SK-N-SH (cell line): ENCODE data around the gene CASZ1. TPM values are rescaled to one million over a fixed set of nuclear protein-coding genes. Genes with fewer than 3 reads are reported as not detected.
A peak's percentile ranks its signal among the peaks of the same experiment; 100 is the strongest.

Experiments used
- CTCF ChIA-PET: fragments of 300-600, 350-600 bp; formaldehyde crosslinking; extraction: SDS; loops from one replicate; lab custom pipeline; 2021; lab: Yijun Ruan, JAX
- POLR2A ChIA-PET: fragments of 350-600 bp; sonication (Branson Sonifier 250); formaldehyde crosslinking; extraction: SDS; loops from one replicate; lab custom pipeline; 2020; ENCODE audit warnings: antibody characterized with exemption, inconsistent platforms; lab: Yijun Ruan, JAX
- DNase-seq: peaks from one replicate; pipeline ENCODE4 v3.0.0; 2012
- H2AFZ ChIP-seq: fragments of 200-600 bp; sonication (generic); 2 replicates; pipeline ENCODE4 v1.8.1; 2016; ENCODE audit warnings: antibody characterized with exemption, mild to moderate bottlenecking, low read depth
- H3F3A ChIP-seq: fragments of 200-600 bp; sonication (generic); replicated peaks from 2 replicates; pipeline ENCODE3; 2016; ENCODE audit warnings: antibody characterized with exemption, mild to moderate bottlenecking; ENCODE audit not compliant: insufficient read depth
- H3K27ac ChIP-seq, 2 experiments: fragments of 200-500 bp in 1 of 2; fragments of 200-600 bp in 1 of 2; sonication (Bioruptor generic) in 1 of 2; sonication (generic), shearing (Covaris generic) in 1 of 2; 2 replicates each; pipeline versions ENCODE4 v1.5.1 to v1.6.1; 2014 to 2016; ENCODE audit warnings: low read depth in 2 of 2, inconsistent platforms in 1 of 2, low read length in 1 of 2, mild to moderate bottlenecking in 1 of 2, mixed read lengths in 1 of 2
- H3K27me3 ChIP-seq: fragments of 200-600 bp; sonication (generic), shearing (Covaris generic); 2 replicates; pipeline ENCODE4 v1.6.1; 2016; ENCODE audit warnings: mixed run types; ENCODE audit not compliant: insufficient read depth
- H3K36me3 ChIP-seq, 2 experiments: fragments of 200-500 bp in 1 of 2; fragments of 200-600 bp in 1 of 2; sonication (Bioruptor generic) in 1 of 2; sonication (generic) in 1 of 2; replicated peaks in 1 of 2; 2 replicates each; pipeline versions ENCODE3 to v1.5.1; 2014 to 2016; ENCODE audit warnings: low read length in 1 of 2, mild to moderate bottlenecking in 1 of 2; ENCODE audit not compliant: insufficient read depth in 2 of 2, control insufficient read depth in 1 of 2
- H3K4me1 ChIP-seq, 2 experiments: fragments of 200-500 bp in 1 of 2; fragments of 200-600 bp in 1 of 2; sonication (Bioruptor generic) in 1 of 2; sonication (generic), shearing (Covaris generic) in 1 of 2; 2 replicates each; pipeline versions ENCODE4 v1.5.1 to v1.6.1; 2014 to 2016; ENCODE audit warnings: low read depth in 1 of 2, low read length in 1 of 2, mixed run types in 1 of 2; ENCODE audit not compliant: insufficient read depth in 2 of 2, control insufficient read depth in 1 of 2
- H3K4me2 ChIP-seq: fragments of 200-600 bp; sonication (generic), shearing (Covaris generic); 2 replicates; pipeline ENCODE4 v1.6.1; 2017; ENCODE audit warnings: mixed run types
- H3K4me3 ChIP-seq, 2 experiments: fragments of 200-500 bp in 1 of 2; fragments of 200-600 bp in 1 of 2; sonication (Bioruptor generic) in 1 of 2; sonication (generic), shearing (Covaris generic) in 1 of 2; 2 replicates each; pipeline versions ENCODE4 v1.5.1 to v1.8.1; 2014 to 2016; ENCODE audit warnings: low read depth in 2 of 2, inconsistent platforms in 1 of 2, low read length in 1 of 2, mild to moderate bottlenecking in 1 of 2, mixed read lengths in 1 of 2, moderate library complexity in 1 of 2
- H3K79me2 ChIP-seq: fragments of 200-600 bp; sonication (generic); 2 replicates; pipeline ENCODE4 v1.8.1; 2017; ENCODE audit warnings: mild to moderate bottlenecking; ENCODE audit not compliant: insufficient read depth
- H3K9ac ChIP-seq: fragments of 200-600 bp; sonication (generic); 2 replicates; pipeline ENCODE4 v1.6.1; 2017; ENCODE audit warnings: mixed run types
- H3K9me2 ChIP-seq: fragments of 200-600 bp; sonication (generic); 2 replicates; pipeline ENCODE4 v1.6.1; 2017; ENCODE audit warnings: mixed run types
- H3K9me3 ChIP-seq: fragments of 200-600 bp; sonication (generic); 2 replicates; pipeline ENCODE4 v1.6.1; 2017; ENCODE audit warnings: mixed run types, mild to moderate bottlenecking, moderate library complexity
- H4K20me1 ChIP-seq: fragments of 200-600 bp; sonication (generic); 2 replicates; pipeline ENCODE4 v1.6.1; 2017; ENCODE audit warnings: mild to moderate bottlenecking, mixed run types; ENCODE audit not compliant: insufficient read depth
- CHD2 ChIP-seq: fragments of 150-350 bp; IDR thresholded peaks from 2 replicates; pipeline ENCODE4 v1.6.1; 2018; ENCODE audit warnings: low read length; ENCODE audit not compliant: partially characterized antibody
- EP300 ChIP-seq, 2 experiments: IDR thresholded peaks; 2 replicates each; pipeline versions ENCODE4 v1.4.0 to v1.6.1; 2012; ENCODE audit warnings: borderline replicate concordance in 1 of 2, low read depth in 1 of 2, low read length in 1 of 2
- FOSL2 ChIP-seq: IDR thresholded peaks from 2 replicates; pipeline ENCODE4 v1.4.0; 2012; ENCODE audit warnings: low read depth, mild to moderate bottlenecking, moderate library complexity, borderline replicate concordance
- FOXJ3 ChIP-seq: sonication (generic); formaldehyde crosslinking; IDR thresholded peaks from 2 replicates; pipeline ENCODE4 v1.5.1; 2020; ENCODE audit warnings: mild to moderate bottlenecking, missing genetic modification reagents
- FOXM1 ChIP-seq: IDR thresholded peaks from 2 replicates; pipeline ENCODE4 v1.4.0; 2012; ENCODE audit warnings: low read depth, mild to moderate bottlenecking
- IRF3 ChIP-seq: fragments of 150-350 bp; IDR thresholded peaks from 2 replicates; pipeline ENCODE4 v1.6.1; 2016; ENCODE audit warnings: mild to moderate bottlenecking, low read depth, low read length
- JUND ChIP-seq: IDR thresholded peaks from 2 replicates; pipeline ENCODE4 v1.4.0; 2012
- MAX ChIP-seq: IDR thresholded peaks from 2 replicates; pipeline ENCODE4 v1.4.0; 2012; ENCODE audit warnings: low read depth
- MXI1 ChIP-seq: IDR thresholded peaks from 2 replicates; pipeline ENCODE4 v1.6.1; 2012; ENCODE audit warnings: mild to moderate bottlenecking, low read depth, low read length, improper control_type of control experiment
- NFIC ChIP-seq: IDR thresholded peaks from 2 replicates; pipeline ENCODE4 v1.4.0; 2012; ENCODE audit warnings: borderline replicate concordance
- POLR2AphosphoS5 ChIP-seq: IDR thresholded peaks from 2 replicates; pipeline ENCODE4 v1.6.1; 2012; ENCODE audit warnings: low read depth, low read length
- RAD21 ChIP-seq: IDR thresholded peaks from 2 replicates; pipeline ENCODE4 v1.6.1; 2012; ENCODE audit warnings: mild to moderate bottlenecking, low read length
- RCOR1 ChIP-seq: fragments of 150-350 bp; IDR thresholded peaks from 2 replicates; pipeline ENCODE4 v1.6.1; 2017; ENCODE audit warnings: antibody characterized with exemption, low read length
- REST ChIP-seq: IDR thresholded peaks from 2 replicates; pipeline ENCODE4 v1.6.1; 2012; ENCODE audit warnings: mild to moderate bottlenecking, low read depth, low read length, moderate library complexity
- RXRA ChIP-seq: IDR thresholded peaks from 2 replicates; pipeline ENCODE4 v1.4.0; 2012; ENCODE audit warnings: low read depth, mild to moderate bottlenecking, borderline replicate concordance
- SIN3A ChIP-seq: IDR thresholded peaks from 2 replicates; pipeline ENCODE4 v1.6.1; 2012; ENCODE audit warnings: low read depth, mild to moderate bottlenecking, low read length, moderate library complexity, borderline replicate concordance
- SMC3 ChIP-seq: IDR thresholded peaks from 2 replicates; pipeline ENCODE4 v1.6.1; 2012; ENCODE audit warnings: low read depth, low read length, improper control_type of control experiment
- TEAD4 ChIP-seq: IDR thresholded peaks from 2 replicates; pipeline ENCODE4 v1.4.0; 2012; ENCODE audit warnings: mild to moderate bottlenecking, borderline replicate concordance; ENCODE audit not compliant: insufficient read depth
- USF2 ChIP-seq: fragments of 150-350 bp; IDR thresholded peaks from 2 replicates; pipeline ENCODE4 v1.6.1; 2017; ENCODE audit warnings: antibody characterized with exemption, low read length, low read depth, borderline replicate concordance
- WGBS: methylation state at CpG from one replicate; pipeline ENCODE4 v1.1.6; 2017; ENCODE audit warnings: low lambda C conversion rate; 5-methylcytosine and 5-hydroxymethylcytosine counted together
- polyA plus RNA-seq, 3 experiments: library from polyadenylated mRNA; depleted of rRNA; stranded (reverse); fragments of >200 nt; gene quantifications; 2 replicates each; pipeline ENCODE4 v1.2.3, GENCODE V29; 2012

CASZ1 gene
- polyA plus RNA-seq, 1 of the 3 experiments (the other 2 are of a cell fraction), result 0.51 TPM

- no peaks in the 10 kb centered on the region for H3K9me2 ChIP-seq
- H3K4me1 ChIP-seq, result peaks cover 0 to 16% of the 10 kb centered on the region in 2 experiments; a peak in 1 of 4 replicates
- H3K4me2 ChIP-seq, result no peak overlapping the region
- POLR2A ChIA-PET, result no interaction called here
- no peak for DNase-seq
- no peaks in the 10 kb centered on the region for H3F3A ChIP-seq
- H3K27ac ChIP-seq, result no peak overlapping the region
- H3K27me3 ChIP-seq, result no peaks in the 10 kb centered on the region
- no peaks in the 10 kb centered on the region for H3K9me3 ChIP-seq
- H3K9ac ChIP-seq, result no peak overlapping the region
- H2AFZ ChIP-seq, result no peak overlapping the region
- no peaks in the 10 kb centered on the region for H3K36me3 ChIP-seq
- H3K4me3 ChIP-seq, result no peak overlapping the region
- no peaks in the 10 kb centered on the region for H4K20me1 ChIP-seq
- CTCF ChIA-PET, result interaction anchor here (0.7 kb wide), 1 partner anchor 261 kb away, joined by 3 read pairs; no protein-coding TSS in a partner anchor
- TF ChIP-seq REST, result peak; percentile 89
- no peak for TF ChIP-seq USF2
- no peaks in the 10 kb centered on the region for H3K79me2 ChIP-seq
- WGBS, result 87% methylated on average over 9 of the region's 32 CpGs
Observed at GRCh38 chr1:10648689-10649516, 147.5 kb downstream of the CASZ1 start.

- Histone ChIP-seq H3K4me2 (no peak overlapping the region), H3K9ac (no peak overlapping the region), H4K20me1 (no peaks in the 10 kb centered on the region), H3K27me3 (no peaks in the 10 kb centered on the region), H3K9me3 (no peaks in the 10 kb centered on the region), H3K4me1 (peaks cover 0 to 16% of the 10 kb centered on the region in 2 experiments; a peak in 1 of 4 replicates), H3K27ac (no peak overlapping the region), H3K79me2 (no peaks in the 10 kb centered on the region), H3F3A (no peaks in the 10 kb centered on the region), H3K4me3 (no peak overlapping the region), H3K36me3 (no peaks in the 10 kb centered on the region), H3K9me2 (no peaks in the 10 kb centered on the region), H2AFZ (no peak overlapping the region)
- DNase-seq, result no peak
- WGBS, result 90% methylated on average over 21 of the region's 38 CpGs
- POLR2A ChIA-PET, result no interaction called here
- CTCF ChIA-PET, result interaction anchor here (1.0 kb wide), 1 partner anchor 9 kb away, joined by 3 read pairs; no protein-coding TSS in a partner anchor
- no peak for TF ChIP-seq TEAD4
- TF ChIP-seq CHD2, result no peak
- no peak for TF ChIP-seq FOXJ3 (CRISPR knock-in tag)
- TF ChIP-seq FOXM1, result no peak
- no peak for TF ChIP-seq FOSL2
- no peak for TF ChIP-seq SIN3A
- TF ChIP-seq RAD21, result no peak
- TF ChIP-seq JUND, result no peak
- no peak for TF ChIP-seq POLR2AphosphoS5
- no peak for TF ChIP-seq MXI1
- no peak for TF ChIP-seq NFIC
- TF ChIP-seq IRF3, result no peak
- no peak for TF ChIP-seq RCOR1
- TF ChIP-seq EP300 (IDR thresholded peaks at IDR 0.05; ENCODE audit: borderline replicate concordance in 1 of 2, low read depth in 1 of 2, low read length in 1 of 2), result no peak
- TF ChIP-seq MAX, result no peak
- no peak for TF ChIP-seq RXRA
- no peak for TF ChIP-seq SMC3
Observed at GRCh38 chr1:10647414-10648170, 148.9 kb downstream of the CASZ1 start.
